ENCODE measurements around the gene UFC1. TPM values are rescaled to one million over a fixed set of nuclear protein-coding genes. Genes with fewer than 3 reads are reported as not detected.

Gene UFC1
- total RNA-seq, 4 donors from 2014 or later, result 34.1 to 51.5 (median 37.6) TPM

DNA sequence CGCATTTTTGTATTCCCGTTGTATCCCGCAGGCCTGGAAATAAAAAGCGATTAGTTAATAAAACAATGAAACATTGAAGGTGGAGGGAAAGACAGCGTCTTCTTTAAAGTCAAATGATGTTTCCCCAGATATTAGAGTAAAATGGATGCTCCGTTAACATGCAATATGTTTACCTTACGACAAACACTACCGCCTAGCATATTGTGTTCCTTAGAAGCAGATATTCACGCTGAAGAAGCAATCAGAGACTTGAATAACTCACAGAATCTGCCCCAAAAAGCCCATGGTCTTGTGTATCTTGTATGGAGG lies 24.1 kb downstream of the UFC1 start:
- no peak for DNase-seq (ENCODE audit: low spot score in 2 of 2)
- Histone ChIP-seq H3K4me3 (peak overlapping the region; percentile 60 to 97 (median 66)), H3K27ac (peak overlapping the region; percentile 83 to 99 (median 90)), H3K27me3 (no peaks in the 10 kb centered on the region), H3K36me3 (peaks cover 0 to 32% (median 5%) of the 10 kb centered on the region in 3 donors), H3K9me3 (no peaks in the 10 kb centered on the region), H3K4me1 (peaks cover 0 to 44% (median 17%) of the 10 kb centered on the region in 4 donors)
- 47 to 57% methylated on average over 9 of the region's 9 CpGs for WGBS, 2 donors
- TF ChIP-seq EP300 (IDR thresholded peaks at IDR 0.05) (no peak), POLR2A (IDR thresholded peaks at IDR 0.05) (no peak)
- TF ChIP-seq, protein P1, sequence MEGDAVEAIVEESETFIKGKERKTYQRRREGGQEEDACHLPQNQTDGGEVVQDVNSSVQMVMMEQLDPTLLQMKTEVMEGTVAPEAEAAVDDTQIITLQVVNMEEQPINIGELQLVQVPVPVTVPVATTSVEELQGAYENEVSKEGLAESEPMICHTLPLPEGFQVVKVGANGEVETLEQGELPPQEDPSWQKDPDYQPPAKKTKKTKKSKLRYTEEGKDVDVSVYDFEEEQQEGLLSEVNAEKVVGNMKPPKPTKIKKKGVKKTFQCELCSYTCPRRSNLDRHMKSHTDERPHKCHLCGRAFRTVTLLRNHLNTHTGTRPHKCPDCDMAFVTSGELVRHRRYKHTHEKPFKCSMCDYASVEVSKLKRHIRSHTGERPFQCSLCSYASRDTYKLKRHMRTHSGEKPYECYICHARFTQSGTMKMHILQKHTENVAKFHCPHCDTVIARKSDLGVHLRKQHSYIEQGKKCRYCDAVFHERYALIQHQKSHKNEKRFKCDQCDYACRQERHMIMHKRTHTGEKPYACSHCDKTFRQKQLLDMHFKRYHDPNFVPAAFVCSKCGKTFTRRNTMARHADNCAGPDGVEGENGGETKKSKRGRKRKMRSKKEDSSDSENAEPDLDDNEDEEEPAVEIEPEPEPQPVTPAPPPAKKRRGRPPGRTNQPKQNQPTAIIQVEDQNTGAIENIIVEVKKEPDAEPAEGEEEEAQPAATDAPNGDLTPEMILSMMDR (IDR thresholded peaks at IDR 0.05), result no peak

DNA sequence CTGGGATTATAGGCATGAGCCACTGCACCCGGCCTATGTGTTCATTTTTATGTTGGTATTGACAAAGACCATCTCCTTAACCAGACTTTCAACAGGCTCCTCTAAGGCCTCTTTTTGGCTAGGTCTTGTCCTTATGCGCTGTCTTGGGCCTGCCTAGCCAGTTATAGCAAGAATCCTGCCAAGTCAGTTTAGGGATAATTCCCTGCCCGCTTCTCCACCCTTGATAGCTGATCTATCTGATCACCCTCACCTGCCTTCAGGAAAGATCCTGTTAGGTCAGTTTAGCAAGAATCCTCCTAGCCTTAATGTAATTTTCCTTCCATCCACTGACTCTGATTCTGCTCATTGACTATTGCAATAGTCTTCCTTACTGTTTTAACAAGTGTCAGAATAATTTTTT lies 25.9 kb downstream of the UFC1 start:
- WGBS, 2 donors, result 93 to 95% methylated on average over 3 of the region's 3 CpGs
- Histone ChIP-seq H3K4me1 (peaks cover 0 to 32% (median 16%) of the 10 kb centered on the region in 4 donors), H3K9me3 (no peaks in the 10 kb centered on the region), H3K4me3 (no peak overlapping the region), H3K27ac (no peak overlapping the region), H3K36me3 (peaks cover 0 to 13% (median 0%) of the 10 kb centered on the region in 3 donors), H3K27me3 (no peaks in the 10 kb centered on the region)
- TF ChIP-seq POLR2A (IDR thresholded peaks at IDR 0.05) (no peak), EP300 (IDR thresholded peaks at IDR 0.05) (no peak)
- TF ChIP-seq, protein P1 (IDR thresholded peaks at IDR 0.05), result no peak
- DNase-seq (ENCODE audit: low spot score in 2 of 2), result no peak

DNA sequence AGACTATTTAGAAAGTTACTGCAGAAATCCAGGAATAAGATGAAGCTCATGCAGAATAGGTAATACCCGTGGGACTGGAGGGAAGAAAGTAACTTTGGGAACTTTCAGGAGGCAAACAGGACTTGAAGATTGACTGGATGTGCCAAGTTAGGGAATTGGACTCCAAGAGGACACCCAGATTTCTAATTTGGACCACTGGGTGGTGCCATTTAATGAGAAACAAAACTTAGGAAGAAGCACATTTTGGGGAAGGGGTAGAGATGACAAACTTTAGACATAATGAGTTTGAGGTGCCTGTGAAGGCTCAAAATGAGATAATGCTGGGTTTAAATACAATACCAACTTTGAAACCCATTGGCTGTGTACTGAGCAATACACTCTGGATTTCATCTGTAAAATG lies 26.9 kb downstream of the UFC1 start:
- Histone ChIP-seq H3K4me3 (no peak overlapping the region), H3K36me3 (peaks cover 0 to 4% (median 0%) of the 10 kb centered on the region in 3 donors), H3K27ac (no peak overlapping the region), H3K27me3 (no peaks in the 10 kb centered on the region), H3K4me1 (peaks cover 0 to 34% (median 17%) of the 10 kb centered on the region in 4 donors), H3K9me3 (no peaks in the 10 kb centered on the region)
- TF ChIP-seq POLR2A (IDR thresholded peaks at IDR 0.05) (no peak), EP300 (IDR thresholded peaks at IDR 0.05) (no peak)
- TF ChIP-seq, protein P1 (IDR thresholded peaks at IDR 0.05), result peak in 3 of 5 experiments; percentile 12 to 20 (median 18)
- no peak for DNase-seq (ENCODE audit: low spot score in 2 of 2)
- 37 to 59% methylated on average over 1 of the region's 1 CpG for WGBS, 2 donors

DNA sequence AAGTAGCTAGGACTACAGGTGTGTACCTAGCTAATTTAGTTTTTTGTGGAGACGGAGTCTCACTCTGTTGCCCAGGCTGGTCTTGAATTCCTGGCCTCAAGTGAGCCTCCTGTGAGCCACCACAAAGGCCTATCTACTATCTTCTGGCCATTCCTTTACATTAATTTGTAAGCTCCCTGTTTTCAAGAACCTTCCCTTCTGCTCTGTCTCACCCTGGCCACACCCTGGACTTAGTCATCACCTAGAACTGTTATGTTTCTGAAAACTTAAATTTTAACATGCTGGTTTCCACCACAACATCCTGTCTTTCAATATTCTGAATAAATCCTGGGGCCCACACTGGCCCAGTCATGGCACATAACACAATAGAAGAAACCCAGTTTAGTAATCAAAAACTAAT lies 28.4 kb downstream of the UFC1 start:
- peaks cover 0 to 31% (median 13%) of the 10 kb centered on the region in 4 donors for H3K4me1 ChIP-seq
- TF ChIP-seq, protein P1 (IDR thresholded peaks at IDR 0.05), result no peak
- TF ChIP-seq EP300 (IDR thresholded peaks at IDR 0.05) (no peak), POLR2A (IDR thresholded peaks at IDR 0.05) (no peak)
- H3K9me3 ChIP-seq, result no peaks in the 10 kb centered on the region
- no peaks in the 10 kb centered on the region for H3K27me3 ChIP-seq
- H3K36me3 ChIP-seq, result no peaks in the 10 kb centered on the region
- peak overlapping the region in 2 of 4 donors; percentile 21 to 75 for H3K27ac ChIP-seq
- WGBS, 2 donors, result 100% methylated on average over 1 of the region's 1 CpG
- no peak overlapping the region for H3K4me3 ChIP-seq
- no peak for DNase-seq (ENCODE audit: low spot score in 2 of 2)

DNA sequence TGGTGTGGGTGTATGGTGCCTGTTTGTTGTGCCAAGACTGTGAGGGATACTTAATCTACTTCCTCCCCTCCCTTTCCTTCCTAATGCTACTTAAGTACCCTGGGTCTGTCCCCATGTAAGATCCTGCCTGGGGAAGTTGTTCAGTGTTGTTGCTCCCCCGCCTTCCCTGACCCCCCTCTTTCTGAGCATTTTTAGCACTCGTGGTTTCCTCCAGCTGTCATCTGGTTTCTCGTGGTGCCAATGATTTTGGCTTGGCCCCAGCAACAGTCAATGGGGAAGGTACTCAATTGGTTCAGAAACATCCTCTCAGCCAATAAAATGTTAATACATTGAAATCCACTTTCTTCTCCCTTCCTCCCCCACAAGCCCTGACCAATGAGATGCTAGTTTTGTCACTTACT lies 31.5 kb downstream of the UFC1 start:
- 7 to 16% methylated on average over 3 of the region's 3 CpGs for WGBS, 2 donors
- Histone ChIP-seq H3K36me3 (no peaks in the 10 kb centered on the region), H3K27me3 (no peaks in the 10 kb centered on the region), H3K27ac (peak overlapping the region in 3 of 4 donors; percentile 56 to 73 (median 62)), H3K4me3 (no peak overlapping the region), H3K9me3 (no peaks in the 10 kb centered on the region), H3K4me1 (peaks cover 0 to 32% (median 10%) of the 10 kb centered on the region in 4 donors)
- peak in 1 of 2 donors; percentile 80 for DNase-seq (ENCODE audit: low spot score in 2 of 2)
- peak in 1 of 2 donors; percentile 70 for TF ChIP-seq EP300 (IDR thresholded peaks at IDR 0.05)
- TF ChIP-seq, protein P1 (IDR thresholded peaks at IDR 0.05), result no peak

Data from tibial nerve (tissue), 4 donors.